GM19467 (cell line): ENCODE measurements around the gene MAST4.

Experiments used
- ATAC-seq: cut with Tn5 transposase; IDR thresholded peaks from one replicate; pipeline ENCODE4 v1.9.1; 2021; ENCODE audit warnings: mild to moderate bottlenecking, moderate library complexity; ENCODE audit not compliant: unreplicated experiment

MAST4 gene

GRCh38 chr5:67195406-67196275 is 599.4 kb downstream of the MAST4 start:
- ATAC-seq: no peak

DNA sequence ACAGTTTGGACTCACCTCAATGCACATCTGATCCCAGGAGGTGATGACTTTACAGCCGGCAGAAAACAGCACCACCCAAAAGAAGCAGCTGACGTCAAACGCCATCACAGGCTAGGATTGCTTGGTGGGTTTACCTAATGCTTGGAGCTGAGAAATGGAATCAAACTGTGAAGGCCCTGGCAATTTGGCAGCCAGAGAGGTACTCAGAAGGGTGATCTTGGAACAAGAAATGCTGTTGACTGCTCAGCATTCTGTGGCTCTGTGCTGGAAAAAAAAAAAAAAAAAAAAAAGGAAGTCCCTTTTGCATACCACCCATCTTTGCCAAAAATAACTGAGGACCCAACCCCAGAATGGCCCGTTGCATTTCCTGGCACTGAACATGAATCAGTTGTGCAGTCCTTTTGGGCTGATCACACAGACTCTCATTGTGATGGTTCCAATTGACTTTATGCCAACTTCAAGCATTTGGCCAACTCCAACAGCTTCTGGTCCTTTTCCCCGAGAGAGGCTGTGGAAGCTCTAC is 600.4 kb downstream of the MAST4 start, which contains the start of gene CD180:
Gene CD180 (minus strand): TSS at position 263 of the 523 bp plus-strand sequence. CDS start 158 bp downstream, at position 105.
- ATAC-seq: no peak

DNA sequence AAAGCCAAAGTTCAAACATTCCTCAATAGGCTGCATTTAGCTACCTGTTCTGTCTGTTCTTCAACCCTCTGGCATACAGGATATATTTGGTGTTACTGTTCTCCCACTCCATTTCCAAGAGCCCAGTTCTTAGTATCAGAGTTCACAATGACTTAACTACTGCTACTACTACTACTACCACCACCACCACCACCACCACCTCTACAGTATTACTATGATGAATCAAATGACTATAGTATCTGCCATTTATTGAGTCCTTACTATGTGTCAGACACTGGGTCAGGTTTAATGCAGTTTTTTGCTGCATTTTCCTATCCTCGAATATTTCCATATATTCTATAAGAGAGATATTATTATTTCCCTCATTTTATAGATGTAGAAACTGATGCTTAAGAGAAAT is 601.3 kb downstream of the MAST4 start:
- ATAC-seq: no peak

- ATAC-seq: no peak
Measured at GRCh38 chr5:67198917-67199316, 602.7 kb downstream of the MAST4 start.

DNA sequence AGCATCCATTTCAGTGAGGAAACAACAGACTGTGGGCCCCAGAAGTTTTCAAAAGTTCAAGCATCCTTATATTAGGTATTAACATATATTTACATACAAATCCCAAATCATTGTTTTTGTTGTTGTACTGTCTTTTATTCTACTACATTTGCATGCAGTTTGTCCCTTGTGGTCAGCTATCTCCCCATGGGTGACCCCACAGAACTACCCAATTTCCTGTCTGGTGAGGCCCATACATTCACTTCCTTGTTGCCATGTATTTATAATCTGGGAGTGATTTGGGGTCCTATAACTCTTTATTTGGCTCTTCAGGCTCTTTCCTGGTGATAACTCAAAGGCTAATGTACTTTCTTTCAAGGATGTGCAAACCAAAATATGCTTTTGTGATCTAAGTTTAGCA is 603.7 kb downstream of the MAST4 start:
- no peak for ATAC-seq

DNA sequence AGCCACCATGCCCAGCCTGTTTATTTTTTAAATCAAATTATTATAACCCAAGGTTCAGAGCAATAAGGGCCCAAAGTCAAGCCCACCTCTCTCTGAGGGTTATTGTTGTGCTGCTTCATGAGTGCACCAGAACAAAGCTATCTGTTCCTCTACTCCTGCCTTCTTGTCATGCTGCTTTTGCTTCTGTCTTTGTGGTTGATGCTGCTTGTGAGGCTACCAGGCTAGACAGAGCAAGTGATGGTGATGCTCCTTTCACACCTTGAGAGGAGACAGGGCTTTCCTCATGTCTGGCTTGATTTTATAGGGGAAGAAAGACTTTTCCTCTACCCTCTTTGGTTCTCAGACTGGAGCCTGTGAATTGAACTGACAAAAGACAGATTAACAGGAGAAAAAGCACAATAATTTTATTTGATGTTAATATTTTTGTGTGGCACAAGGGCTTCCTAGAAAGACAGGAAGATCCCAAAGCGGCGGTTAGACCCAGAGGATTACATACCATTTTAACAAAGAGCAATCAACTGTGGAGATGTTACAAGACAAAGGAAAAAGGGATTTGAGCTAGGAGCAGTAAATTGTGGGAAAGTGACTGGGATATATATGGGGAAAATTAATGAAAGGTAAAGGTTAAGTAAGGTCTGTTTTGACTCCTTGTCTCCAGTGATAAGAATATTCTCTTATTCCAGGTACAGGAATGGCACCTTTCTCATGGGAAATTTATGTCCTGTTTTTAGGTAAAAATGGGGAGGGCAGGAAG is 604.8 kb downstream of the MAST4 start:
- no peak for ATAC-seq

DNA sequence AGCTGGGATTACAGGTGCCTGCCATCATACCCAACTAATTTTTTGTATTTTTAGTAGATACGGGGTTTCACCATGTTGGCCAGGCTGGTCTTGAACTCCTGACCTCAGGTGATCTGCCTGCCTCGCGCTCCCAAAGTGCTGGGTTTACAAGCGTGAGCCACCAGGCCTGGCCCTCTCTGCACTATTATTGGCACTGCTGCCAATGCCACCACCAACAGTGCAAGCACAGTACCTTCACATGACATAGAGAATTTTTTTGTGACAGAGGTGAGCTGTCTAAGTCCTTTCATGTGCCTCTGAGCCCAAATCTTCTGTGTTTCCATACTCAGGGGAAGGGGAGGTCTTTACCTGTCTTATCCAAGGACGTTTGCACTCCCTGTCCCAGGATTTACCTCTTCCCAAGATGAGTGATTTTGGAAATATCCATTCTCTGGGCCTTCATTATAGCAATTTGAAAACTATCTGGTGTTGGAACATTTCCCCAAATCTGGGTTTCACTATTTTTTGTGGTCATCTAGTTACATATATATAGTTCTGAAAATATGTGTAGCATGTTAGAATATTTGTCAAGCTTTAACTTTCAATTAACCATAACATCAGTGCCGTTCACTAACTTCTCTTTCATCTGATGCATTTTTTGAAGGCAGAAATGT is 605.8 kb downstream of the MAST4 start:
- no peak for ATAC-seq

- no peak for ATAC-seq
Measured at GRCh38 chr5:67202828-67203227, 606.6 kb downstream of the MAST4 start.

GRCh38 chr5:67203701-67204074 is 607.5 kb downstream of the MAST4 start:
- no peak for ATAC-seq

- no peak for ATAC-seq
Measured at GRCh38 chr5:67204821-67205220, 608.6 kb downstream of the MAST4 start.

GRCh38 chr5:67205981-67206380 is 609.8 kb downstream of the MAST4 start:
- ATAC-seq: no peak

DNA sequence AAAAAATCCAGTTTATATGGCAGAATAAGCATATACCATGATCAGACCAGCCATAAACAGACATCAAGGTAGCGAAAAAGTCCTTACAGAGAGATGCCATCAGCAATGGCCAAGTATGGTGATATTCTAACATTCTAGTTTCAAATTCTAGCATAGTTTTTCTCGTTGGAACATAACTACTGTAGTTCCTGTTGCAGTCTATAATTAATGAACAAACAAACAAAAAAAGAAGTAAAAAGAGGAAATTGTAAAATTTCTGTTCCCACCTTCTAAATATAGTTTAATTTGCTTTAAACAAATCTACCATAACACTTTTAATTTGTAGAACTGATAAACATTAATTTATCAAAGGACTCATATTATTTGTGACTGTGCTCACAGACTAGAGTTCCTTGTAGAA is 610.3 kb downstream of the MAST4 start:
- peak; percentile 29 for ATAC-seq

DNA sequence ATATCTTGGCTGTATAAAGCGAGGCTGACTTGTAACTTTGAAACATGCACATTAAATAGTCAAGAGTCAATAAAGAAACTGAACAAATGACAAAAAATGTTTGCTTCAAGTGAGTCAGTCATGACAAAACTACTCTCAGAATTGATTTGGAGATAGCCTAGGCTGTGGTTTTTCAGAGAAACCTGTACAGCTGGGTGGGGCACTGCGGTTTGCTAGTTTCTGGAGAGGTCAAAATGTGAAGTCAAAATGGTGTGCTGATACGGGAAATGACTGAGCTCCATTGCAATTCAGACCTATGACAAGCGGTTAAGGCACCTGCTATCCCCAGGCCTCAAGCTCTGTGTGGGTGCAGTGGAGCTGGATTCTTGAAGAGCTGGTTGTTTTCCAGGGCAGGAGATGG is 610.7 kb downstream of the MAST4 start:
- peak; percentile 78 for ATAC-seq

- ATAC-seq: no peak
Measured at GRCh38 chr5:67208403-67208802, 612.2 kb downstream of the MAST4 start.

DNA sequence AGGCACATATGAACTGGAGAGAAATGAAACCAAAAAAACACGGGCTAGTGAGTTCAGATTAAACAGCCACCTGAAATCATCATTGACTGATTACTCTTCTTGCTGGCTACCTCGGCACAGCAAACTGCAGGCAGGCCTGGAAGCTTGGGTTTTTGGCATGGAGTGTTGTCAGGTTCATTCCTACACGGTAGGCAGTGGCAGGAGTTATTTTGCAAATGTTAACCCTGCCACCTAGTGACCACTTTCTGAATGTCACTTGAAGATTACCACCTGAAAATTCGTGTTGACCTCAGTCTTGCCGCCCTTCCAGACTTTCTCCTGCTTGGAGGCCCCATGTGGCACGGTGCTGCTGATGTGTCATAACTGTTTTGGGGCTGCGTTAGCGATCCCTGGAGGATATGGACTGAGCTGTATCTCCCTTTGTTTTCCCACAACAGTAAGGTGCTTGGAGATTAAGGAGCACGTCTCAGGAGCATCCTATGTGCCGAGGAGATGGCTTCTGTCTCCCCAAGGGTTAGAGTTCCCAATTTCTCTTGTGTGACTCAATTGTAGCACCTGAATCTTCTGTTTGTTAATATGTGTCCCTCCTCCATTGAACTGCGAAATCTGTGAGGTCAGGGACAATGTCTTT is 613.1 kb downstream of the MAST4 start:
- no peak for ATAC-seq

DNA sequence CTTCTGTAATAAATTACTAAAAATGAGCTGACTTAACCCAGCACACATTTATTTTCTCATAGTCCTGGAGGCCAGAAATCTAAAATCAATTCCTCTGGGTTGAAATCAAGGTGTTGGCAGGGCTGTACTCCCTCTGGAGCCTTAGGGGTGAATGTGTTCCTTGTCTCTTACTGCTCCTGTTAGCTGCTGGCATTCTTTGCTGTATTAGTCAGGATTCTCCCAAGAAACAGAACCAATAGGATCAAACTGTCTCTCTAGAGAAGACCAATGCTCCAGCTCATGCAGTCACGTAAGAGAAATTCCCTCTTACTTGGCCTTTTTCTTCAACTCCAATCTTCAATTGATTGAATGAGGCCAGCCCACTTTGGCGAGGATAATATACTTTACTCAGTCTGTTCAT is 615.7 kb downstream of the MAST4 start:
- no peak for ATAC-seq

- no peak for ATAC-seq
Measured at GRCh38 chr5:67214036-67214435, 617.8 kb downstream of the MAST4 start.

DNA sequence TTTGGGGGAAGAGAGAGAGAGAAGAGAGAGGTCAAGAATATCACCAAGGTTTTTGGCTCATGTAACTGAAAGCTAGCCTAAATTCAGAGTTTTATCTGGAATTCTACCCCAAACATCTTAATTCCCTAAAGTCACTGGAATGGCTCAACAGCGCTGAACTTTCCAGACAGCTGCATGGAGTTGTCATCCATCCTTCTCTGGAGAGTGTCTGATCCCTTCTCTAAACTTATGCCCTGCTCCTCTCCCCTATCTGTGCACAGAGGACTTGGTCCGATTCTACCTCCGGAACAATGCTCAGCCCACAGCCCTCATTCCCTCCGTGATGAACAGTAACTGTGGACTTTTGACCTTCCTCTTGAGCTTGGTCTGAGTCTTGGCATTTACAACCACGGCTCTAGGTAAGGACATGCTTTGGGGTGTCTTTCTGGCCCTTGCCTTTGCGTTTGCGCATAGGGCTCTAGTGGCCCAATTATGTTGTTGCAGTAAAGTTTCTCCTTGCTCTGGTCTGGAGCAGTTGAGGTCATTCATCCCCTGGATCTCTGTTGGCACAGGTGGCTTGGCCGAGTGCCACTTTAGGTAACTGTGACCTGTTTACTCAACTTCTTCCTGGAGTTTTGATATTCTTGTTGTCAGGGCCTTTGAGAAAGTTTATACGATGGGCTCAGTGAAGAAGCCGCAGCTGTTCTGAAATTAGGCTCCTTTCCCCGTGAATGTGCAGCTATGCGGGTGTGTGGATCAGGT is 618.7 kb downstream of the MAST4 start:
- no peak for ATAC-seq

GRCh38 chr5:67215519-67216471 is 619.6 kb downstream of the MAST4 start:
- ATAC-seq: peak; percentile 99
